Lower lobe of right lung (tissue), 2 donors: ENCODE data around the gene SLC27A4. TPM values are rescaled to one million over a fixed set of nuclear protein-coding genes. Genes with fewer than 3 reads are reported as not detected.

Source experiments
- ATAC-seq, 2 donors: fragments of 200-7000 bp; cut with Tn5 transposase; one replicate each; pipeline ENCODE4 v1.9.1; 2020 to 2022; ENCODE audit warnings: mild to moderate bottlenecking in 2 of 2, moderate library complexity in 2 of 2
- DNase-seq: peaks from one replicate; pipeline ENCODE4 v3.0.0-alpha.2; 2020
- H3K27ac ChIP-seq: fragments of 200-600 bp; one replicate; pipeline ENCODE4 v1.8.0; 2022
- H3K27me3 ChIP-seq: fragments of 200-600 bp; one replicate; pipeline ENCODE4 v1.8.0; 2022; ENCODE audit warnings: low read depth
- H3K36me3 ChIP-seq: fragments of 200-600 bp; one replicate; pipeline ENCODE4 v1.8.0; 2022; ENCODE audit warnings: mild to moderate bottlenecking
- H3K4me1 ChIP-seq: fragments of 200-600 bp; one replicate; pipeline ENCODE4 v1.8.0; 2022
- H3K4me3 ChIP-seq: fragments of 200-600 bp; one replicate; pipeline ENCODE4 v1.8.0; 2022; ENCODE audit warnings: mild to moderate bottlenecking
- H3K9me3 ChIP-seq: fragments of 200-600 bp; one replicate; pipeline ENCODE4 v1.8.0; 2022
- CTCF ChIP-seq: fragments of 200-600 bp; IDR thresholded peaks from one replicate; pipeline ENCODE4 v1.8.0; 2022; ENCODE audit warnings: antibody characterized with exemption, mild to moderate bottlenecking
- intact Hi-C: fragments of 100-400 bp; cut with DNase I; formaldehyde crosslinking; loops from one replicate; pipeline ENCODE4 v1.11.0; 2022
- microRNA-seq: library from miRNA; unstranded; fragments of <30 nt; microRNA quantifications from one replicate; pipeline ENCODE4 v1.2.0, GENCODE V29; 2020; ENCODE audit warnings: borderline number of aligned reads
- total RNA-seq: library from RNA; stranded (reverse); fragmentation: NEBNext Ultra II Directional; extraction: Animal tissue kit (Norgen Biotek cat#: 25700); gene quantifications from one replicate; pipeline ENCODE4 v1.2.1, GENCODE V29; 2021
- donor health status: DM: no; HTN: yes; CAD: no; lungs with severe emphysema.

The SLC27A4 gene
- total RNA-seq, 1 donor from 2014 or later = 19.5 TPM

GRCh38 chr9:128409978-128410377 lies 69.7 kb downstream of the SLC27A4 start:
- intact Hi-C loops = no loop called here

More at GRCh38 chr9:128409978-128410377, 69.7 kb downstream of the SLC27A4 start:
- Histone ChIP-seq H3K36me3 (no peaks in the 10 kb centered on the region), H3K9me3 (no peaks in the 10 kb centered on the region), H3K27me3 (peaks cover 37% of the 10 kb centered on the region), H3K4me3 (no peak overlapping the region), H3K4me1 (no peaks in the 10 kb centered on the region), H3K27ac (no peak overlapping the region)
- DNase-seq (no peak), ATAC-seq (no peak)
- no peak for TF ChIP-seq CTCF

Small RNA genes within 50 kb of the gene (microRNA-seq; reads per million reads assigned to microRNA genes)
- not detected for gene MIR219B

Other genes starting within 250 kb of the SLC27A4 start
- gene PTGES2, start 212.8 kb upstream of the SLC27A4 start, total RNA-seq = 30.6 TPM
- 83.4 TPM for gene LCN2, start 191.1 kb upstream of the SLC27A4 start, total RNA-seq
- gene BBLN, start 180.3 kb upstream of the SLC27A4 start, total RNA-seq = 47.9 TPM
- gene CIZ1, start 149.0 kb upstream of the SLC27A4 start, total RNA-seq = 98.5 TPM
- 8.8 TPM for gene DNM1, start 137.1 kb upstream of the SLC27A4 start, total RNA-seq
- 82.7 TPM for gene GOLGA2, start 64.5 kb upstream of the SLC27A4 start, total RNA-seq
- 19.1 TPM for gene SWI5, start 64.3 kb upstream of the SLC27A4 start, total RNA-seq
- gene TRUB2, start 18.1 kb upstream of the SLC27A4 start, total RNA-seq = 18.1 TPM
- 35.9 TPM for gene COQ4, start 17.7 kb upstream of the SLC27A4 start, total RNA-seq
- gene URM1, start 30.8 kb downstream of the SLC27A4 start, total RNA-seq = 49.0 TPM
- 11.2 TPM for gene CERCAM, start 80.3 kb downstream of the SLC27A4 start, total RNA-seq
- 20.3 TPM for gene ODF2, start 115.5 kb downstream of the SLC27A4 start, total RNA-seq
- gene GLE1, start 164.2 kb downstream of the SLC27A4 start, total RNA-seq = 24.5 TPM
- gene SPTAN1, start 212.1 kb downstream of the SLC27A4 start, total RNA-seq = 305 TPM